Measurements from ENCODE around the gene S100PBP.
A peak's percentile ranks its signal among the peaks of the same experiment; 100 is the strongest.

S100PBP gene

GRCh38 chr1:32886004-32886827 is 68.8 kb downstream of the S100PBP start, which contains the start of gene HPCA:
TSS of gene HPCA (plus strand) at chr1:32886491. CDS start at chr1:32888899, 2,408 bp downstream.
- TF ChIP-seq ZBTB7A (IDR thresholded peaks at IDR 0.05; ENCODE audit: low read depth): peak; percentile 96
- 0 out of 2 replicates have a peak, but pooled peaks have one; percentile 29 for TF ChIP-seq YY1 (IDR thresholded peaks at IDR 0.05; ENCODE audit: low read depth)
- TF ChIP-seq CREB1 (IDR thresholded peaks at IDR 0.05; ENCODE audit: low read depth): no peak
- 0 out of 2 replicates have a peak, but pooled peaks have one; percentile 6 for TF ChIP-seq EGR1 (IDR thresholded peaks at IDR 0.05)
- peak; percentile 99 for TF ChIP-seq REST (IDR thresholded peaks at IDR 0.05; ENCODE audit: low read depth)
- peak; percentile 60 for TF ChIP-seq RAD21 (IDR thresholded peaks at IDR 0.05; ENCODE audit: low read depth)
- no peak for TF ChIP-seq EP300 (IDR thresholded peaks at IDR 0.05; ENCODE audit: borderline replicate concordance)
- peak; percentile 36; the same call in 1 of the 2 replicates for TF ChIP-seq TEAD4 (IDR thresholded peaks at IDR 0.05)
- TF ChIP-seq, protein P1, sequence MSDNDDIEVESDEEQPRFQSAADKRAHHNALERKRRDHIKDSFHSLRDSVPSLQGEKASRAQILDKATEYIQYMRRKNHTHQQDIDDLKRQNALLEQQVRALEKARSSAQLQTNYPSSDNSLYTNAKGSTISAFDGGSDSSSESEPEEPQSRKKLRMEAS (IDR thresholded peaks at IDR 0.05): peak; percentile 86

DNA sequence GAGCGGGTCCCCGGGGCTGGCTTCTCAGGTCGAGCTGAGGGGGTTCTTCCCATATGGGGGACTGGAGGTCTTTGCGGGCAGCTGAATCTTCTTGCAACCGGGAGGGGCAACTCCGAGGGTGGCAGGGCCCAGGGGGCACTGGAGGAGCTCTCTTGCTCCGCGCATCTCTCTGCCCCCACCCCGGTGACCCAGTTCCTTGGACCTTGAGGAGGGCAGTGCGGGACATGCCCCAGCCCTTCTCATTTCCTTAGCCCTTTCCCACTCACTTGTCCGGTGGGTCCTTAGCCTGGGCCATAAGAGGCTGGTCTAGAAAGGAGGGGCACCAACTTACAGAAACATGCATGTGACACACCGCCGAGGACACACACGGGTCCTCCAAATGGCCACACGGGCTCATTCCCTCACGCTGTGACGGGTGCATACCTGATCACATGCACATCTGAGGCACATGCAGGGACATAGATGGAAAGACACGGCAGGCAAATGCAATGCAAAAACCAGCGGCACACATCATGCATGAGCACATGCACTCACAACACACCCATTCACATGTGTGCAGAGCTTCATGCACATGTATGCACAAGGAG is 69.5 kb downstream of the S100PBP start:
- TF ChIP-seq REST (IDR thresholded peaks at IDR 0.05; ENCODE audit: low read depth) (no peak), NFIC (IDR thresholded peaks at IDR 0.05) (no peak), EP300 (IDR thresholded peaks at IDR 0.05; ENCODE audit: borderline replicate concordance) (no peak), ZBTB7A (IDR thresholded peaks at IDR 0.05; ENCODE audit: low read depth) (no peak), CEBPB (IDR thresholded peaks at IDR 0.05) (no peak), RAD21 (IDR thresholded peaks at IDR 0.05; ENCODE audit: low read depth) (no peak)
- TF ChIP-seq, protein P2, sequence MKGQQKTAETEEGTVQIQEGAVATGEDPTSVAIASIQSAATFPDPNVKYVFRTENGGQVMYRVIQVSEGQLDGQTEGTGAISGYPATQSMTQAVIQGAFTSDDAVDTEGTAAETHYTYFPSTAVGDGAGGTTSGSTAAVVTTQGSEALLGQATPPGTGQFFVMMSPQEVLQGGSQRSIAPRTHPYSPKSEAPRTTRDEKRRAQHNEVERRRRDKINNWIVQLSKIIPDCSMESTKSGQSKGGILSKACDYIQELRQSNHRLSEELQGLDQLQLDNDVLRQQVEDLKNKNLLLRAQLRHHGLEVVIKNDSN (IDR thresholded peaks at IDR 0.05): no peak

GRCh38 chr1:32887623-32888022 is 70.2 kb downstream of the S100PBP start:
- TF ChIP-seq EGR1 (IDR thresholded peaks at IDR 0.05): no peak
- TF ChIP-seq CREB1 (IDR thresholded peaks at IDR 0.05; ENCODE audit: low read depth): no peak
- TF ChIP-seq, protein P2 (IDR thresholded peaks at IDR 0.05): no peak
- TF ChIP-seq, protein P1 (IDR thresholded peaks at IDR 0.05): no peak
- TF ChIP-seq CEBPB (IDR thresholded peaks at IDR 0.05): no peak
- no peak for TF ChIP-seq ZBTB7A (IDR thresholded peaks at IDR 0.05; ENCODE audit: low read depth)
- no peak for TF ChIP-seq FOXM1 (IDR thresholded peaks at IDR 0.05; ENCODE audit: borderline replicate concordance, low read depth)
- no peak for TF ChIP-seq NFIC (IDR thresholded peaks at IDR 0.05)
- TF ChIP-seq YY1 (IDR thresholded peaks at IDR 0.05; ENCODE audit: low read depth): no peak
- no peak for TF ChIP-seq EP300 (IDR thresholded peaks at IDR 0.05; ENCODE audit: borderline replicate concordance)
- no peak for TF ChIP-seq RAD21 (IDR thresholded peaks at IDR 0.05; ENCODE audit: low read depth)
- TF ChIP-seq TEAD4 (IDR thresholded peaks at IDR 0.05): no peak
- no peak for TF ChIP-seq REST (IDR thresholded peaks at IDR 0.05; ENCODE audit: low read depth)
- no peak for TF ChIP-seq TAF1 (IDR thresholded peaks at IDR 0.05; ENCODE audit: low read depth)
- no peak for TF ChIP-seq TCF12 (IDR thresholded peaks at IDR 0.05; ENCODE audit: low read depth)

- TF ChIP-seq EGR1 (IDR thresholded peaks at IDR 0.05) (no peak), TEAD4 (IDR thresholded peaks at IDR 0.05) (no peak), TCF12 (IDR thresholded peaks at IDR 0.05; ENCODE audit: low read depth) (no peak)
- TF ChIP-seq, protein P1 (IDR thresholded peaks at IDR 0.05): no peak
These were observed 70.7 kb downstream of the S100PBP start for GRCh38 chr1:32888134-32888533.

Measured in Ishikawa (cell line).